Glomerular visceral epithelial cell (primary cell): ENCODE measurements around the gene TRIP12.
"Not testable (repeated sequence)": the region's sequence is repeated elsewhere in the genome, so short reads cannot be mapped to it uniquely, and the experiment has no call there.

Experiments
- DNase-seq: peaks from one replicate; pipeline ENCODE4 v3.0.0-alpha.2; 2016; ENCODE audit errors: extremely low spot score

The TRIP12 gene

DNA sequence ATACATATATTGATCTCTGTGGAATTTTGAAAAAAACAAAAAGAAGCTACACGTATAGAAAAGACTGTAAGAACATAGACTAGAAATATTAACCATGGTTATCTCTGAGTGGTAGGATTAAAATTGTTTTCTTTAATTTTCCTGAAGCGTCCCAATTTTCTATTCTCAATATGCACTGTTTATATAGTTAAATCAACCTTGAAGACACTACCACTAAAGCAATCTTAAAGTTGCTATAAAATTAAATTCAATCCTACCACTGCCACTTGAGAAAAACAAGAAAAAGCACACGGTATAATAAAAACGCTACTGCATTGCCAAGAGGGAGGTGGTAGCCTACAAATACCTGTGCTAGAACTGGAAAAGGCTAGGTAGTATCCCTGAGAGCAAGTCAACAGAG lies 47.2 kb downstream of the TRIP12 start:
- DNase-seq = no peak

DNA sequence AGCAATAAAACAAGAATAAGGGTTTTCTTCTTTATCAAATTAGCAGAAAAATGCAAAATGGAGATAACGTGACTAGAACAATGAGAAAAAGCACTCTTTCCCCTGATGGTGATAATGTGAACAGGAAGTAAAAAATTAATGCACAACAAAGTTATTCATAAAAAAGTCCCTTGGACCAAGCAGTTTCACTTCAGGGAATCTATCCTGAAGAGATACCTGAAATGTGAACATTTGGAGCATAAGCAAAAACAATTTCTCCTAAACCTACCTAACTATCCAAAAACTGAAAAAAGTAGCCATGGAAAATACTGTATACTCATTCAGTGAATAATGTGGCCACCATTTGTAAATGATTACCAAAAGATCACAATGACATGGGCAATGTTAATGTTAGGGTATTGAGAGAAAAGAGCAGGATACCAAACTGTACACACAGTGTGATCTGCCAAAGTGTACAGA lies 48.7 kb downstream of the TRIP12 start:
- peak; percentile 15 for DNase-seq

DNA sequence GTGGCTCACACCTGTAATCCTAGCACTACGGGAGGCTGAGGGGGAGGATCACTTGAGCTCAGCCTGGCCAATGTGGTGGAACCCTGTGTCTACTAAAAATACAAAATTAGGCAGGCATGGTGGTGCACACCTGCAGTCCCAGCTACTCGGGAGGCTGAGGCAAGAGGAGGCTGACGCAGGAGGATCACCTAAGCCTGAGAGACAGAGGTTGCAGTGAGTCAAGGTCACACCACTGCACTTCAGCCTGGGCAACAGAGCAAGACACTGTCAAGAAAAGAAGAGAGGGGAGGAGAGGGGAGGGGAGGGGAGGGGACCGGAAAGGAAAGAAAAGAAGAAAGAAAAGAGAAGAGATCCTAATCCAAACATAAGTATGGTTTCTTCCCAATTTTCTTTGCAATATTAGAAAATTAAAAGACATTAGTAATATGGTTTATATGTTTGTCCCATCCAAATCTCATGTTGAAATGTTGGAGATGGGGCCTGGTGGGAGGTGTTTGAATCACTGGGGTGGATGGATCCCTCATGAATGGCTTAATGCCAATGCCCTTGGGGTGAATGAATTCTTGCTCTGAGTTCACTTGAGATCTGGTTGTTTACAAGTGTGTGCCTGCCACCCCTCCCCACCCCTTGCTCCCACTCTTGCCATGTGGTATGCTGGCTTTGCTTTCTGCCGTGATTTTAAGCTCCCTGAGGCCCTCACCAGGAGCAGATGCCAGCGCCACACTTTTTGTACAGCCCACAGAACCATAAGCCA lies 50.7 kb downstream of the TRIP12 start:
- no peak for DNase-seq

DNA sequence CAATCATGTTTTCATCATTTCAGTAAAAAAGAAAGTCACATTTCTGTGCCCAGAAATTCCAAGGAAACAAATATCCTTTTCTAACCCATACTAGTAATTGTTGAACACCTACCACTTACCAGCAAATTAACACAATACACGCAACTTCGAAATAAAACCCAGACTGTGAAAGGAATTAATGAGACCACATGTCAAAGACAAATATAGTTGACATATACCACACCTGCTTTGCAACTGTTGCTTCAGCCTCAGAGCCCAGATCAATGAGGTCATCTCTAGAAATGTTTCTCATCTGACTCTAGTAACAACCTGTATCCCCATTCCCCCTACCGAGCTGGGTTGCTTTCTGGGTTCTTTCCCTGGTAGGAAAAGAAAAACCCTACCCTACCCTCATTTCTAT lies 52.6 kb downstream of the TRIP12 start:
- no peak for DNase-seq

DNA sequence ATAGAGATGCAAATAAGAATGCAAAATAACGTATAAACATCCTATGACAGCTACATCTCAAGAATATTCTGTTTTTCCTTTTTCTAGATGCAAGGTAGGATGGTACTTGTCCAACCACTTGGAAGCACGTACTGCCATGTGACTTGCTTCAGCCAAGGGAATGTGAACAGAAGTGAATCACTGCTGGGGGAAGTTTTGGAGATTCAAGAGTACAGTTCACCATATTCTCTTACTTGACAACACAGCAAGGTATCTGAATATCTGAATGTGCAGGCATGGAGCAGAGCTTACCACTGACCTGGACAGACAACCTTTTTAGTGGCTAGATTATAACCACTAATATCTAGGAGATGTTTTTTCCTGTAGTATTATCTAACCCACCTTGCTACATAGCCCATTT lies 53.0 kb downstream of the TRIP12 start:
- DNase-seq = no peak

DNA sequence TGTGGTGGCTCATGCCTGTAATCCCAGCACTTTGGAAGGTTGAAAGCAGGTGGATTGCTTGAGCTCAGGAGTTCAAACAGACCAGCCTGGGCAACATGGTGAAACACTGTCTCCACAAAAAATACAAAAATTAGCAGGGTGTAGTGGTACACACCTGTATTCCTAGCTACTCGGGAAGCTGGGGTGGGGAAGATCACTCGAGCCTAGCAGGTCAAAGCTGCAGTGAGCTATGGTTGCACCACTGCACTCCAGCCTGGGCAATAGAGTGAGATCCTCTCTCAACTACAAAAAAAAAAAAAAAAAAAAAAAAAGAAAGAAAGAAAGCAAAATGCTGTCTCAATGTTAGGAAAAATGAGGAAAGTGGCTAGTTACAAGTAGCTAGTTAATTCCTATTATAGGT lies 56.8 kb downstream of the TRIP12 start:
- DNase-seq = no peak

DNA sequence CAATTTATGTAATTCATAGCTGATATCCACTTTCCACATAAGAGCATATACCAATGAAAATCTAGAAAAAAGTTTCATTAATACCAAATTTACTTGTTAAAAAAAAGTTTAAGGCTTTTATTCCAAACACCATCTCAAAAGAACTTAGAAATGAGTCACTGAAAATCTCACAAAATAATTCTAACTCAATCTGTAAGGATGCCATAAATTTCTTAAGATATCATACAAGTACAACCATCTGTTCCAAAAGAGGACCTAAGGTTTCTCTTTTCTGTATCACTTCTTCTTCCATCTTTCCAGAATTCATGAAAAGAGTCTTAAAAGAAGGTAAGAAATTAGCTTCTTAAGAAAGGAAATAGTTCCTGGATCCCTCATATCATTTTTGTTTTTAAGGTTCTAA lies 60.4 kb downstream of the TRIP12 start:
- no peak for DNase-seq

DNA sequence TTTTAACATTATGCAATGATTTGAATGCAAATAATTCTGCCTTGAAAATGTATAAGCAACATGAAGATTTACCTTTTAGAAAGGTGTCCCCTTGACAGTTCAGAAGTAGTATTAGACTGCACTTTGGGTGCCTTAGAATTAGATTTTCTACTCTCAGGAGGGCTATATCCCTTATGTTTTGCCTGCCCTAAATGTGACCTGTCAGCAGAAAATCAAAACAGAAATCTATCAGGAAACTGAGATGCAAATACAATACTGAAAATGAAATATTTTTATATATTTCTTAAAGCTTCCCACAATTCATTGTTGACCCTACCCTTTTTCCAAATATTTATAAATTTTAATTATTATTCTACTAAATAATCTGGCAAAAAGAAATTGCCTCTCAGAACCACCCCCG lies 61.5 kb downstream of the TRIP12 start:
- no peak for DNase-seq

DNA sequence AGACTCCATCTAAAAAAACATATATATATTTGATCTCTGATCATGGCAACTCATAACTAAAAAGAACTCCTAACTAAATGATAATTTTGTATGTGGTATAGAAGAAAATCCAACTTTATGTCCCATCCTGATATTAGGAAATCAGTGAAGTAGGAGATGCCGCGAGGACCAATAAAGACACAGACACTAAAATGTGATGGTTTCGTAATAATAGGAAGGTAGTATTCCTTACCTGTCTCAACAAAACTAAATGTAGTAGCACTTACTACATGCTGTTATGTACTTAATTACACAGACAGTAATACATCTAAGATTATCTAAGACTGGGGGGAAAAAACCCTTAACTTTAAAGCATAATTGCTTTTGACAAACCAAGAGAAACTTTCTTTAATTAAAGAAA lies 63.5 kb downstream of the TRIP12 start:
- no peak for DNase-seq

DNA sequence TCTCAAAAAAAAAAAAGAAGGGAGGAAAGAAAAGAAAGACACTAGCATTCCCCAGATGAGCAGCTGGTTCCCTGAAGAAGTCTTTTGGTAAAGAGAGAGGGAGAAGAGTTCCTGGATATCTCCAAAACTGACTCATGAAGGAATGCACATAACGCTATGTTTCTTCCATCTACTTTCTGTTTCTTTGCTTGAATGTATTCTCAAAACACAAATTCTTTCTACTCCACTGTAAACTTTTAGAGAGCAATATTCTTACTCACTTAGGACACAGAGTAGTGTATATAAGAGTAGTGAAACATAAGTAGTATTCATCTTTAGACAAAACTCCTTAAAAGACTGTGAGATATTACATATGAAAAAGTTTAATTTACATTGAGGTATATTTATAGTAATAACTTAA lies 64.2 kb downstream of the TRIP12 start:
- DNase-seq = no peak

DNA sequence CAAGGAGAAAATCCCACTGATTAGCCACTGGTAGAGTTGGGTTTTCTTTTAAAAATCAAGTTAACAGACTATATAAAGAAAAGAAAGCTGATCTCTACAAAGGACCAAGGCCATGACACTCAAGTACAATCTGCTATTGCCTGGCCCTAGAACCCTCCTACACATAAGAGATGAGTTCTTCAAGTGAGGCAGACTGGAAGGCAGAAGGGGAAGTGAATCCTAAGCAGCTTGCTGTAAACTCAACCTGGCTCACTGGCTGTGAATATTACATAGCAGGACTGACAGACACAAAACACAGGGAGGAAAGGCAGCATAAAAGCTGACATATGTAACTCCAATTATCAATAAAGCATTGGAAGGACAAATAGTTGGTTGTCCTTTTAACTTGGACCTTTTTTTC lies 65.4 kb downstream of the TRIP12 start:
- no peak for DNase-seq

DNA sequence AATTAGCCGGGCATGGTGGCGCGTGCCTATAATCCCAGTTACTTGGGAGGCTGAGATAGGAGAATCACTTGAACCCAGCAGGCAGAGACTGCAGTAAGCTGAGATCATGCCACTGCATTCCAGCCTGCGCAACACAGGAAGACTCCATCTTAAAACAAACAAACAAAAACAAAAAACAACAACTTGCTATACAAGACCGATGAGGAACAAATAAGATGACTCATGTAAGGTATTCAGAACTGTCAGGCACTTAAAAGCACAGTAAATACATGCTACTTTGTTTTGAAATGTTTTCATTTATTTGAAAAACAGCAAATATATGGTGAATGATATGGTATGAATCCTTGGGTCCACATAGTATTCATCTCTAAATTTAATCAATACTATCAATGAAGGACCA lies 66.7 kb downstream of the TRIP12 start:
- no peak for DNase-seq

DNA sequence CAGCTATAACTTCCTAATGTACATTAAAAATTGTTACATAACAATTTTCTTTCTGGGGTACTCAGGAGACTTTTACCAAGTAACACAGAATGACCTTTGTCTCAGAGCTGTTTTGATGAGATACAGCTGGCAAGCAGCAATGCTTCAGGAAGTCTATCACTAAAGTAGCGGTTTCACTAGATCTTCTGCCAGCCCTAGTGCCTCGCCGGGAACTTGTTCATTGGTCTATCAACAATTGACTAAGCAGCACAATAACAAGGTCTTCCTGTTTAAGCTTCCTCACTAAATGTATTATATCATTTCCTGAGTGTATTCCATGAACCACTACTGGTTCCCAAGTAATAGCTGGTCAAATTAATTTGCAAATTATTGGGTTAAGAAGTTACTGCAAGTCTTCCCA lies 69.2 kb downstream of the TRIP12 start:
- peak; percentile 44 for DNase-seq

DNA sequence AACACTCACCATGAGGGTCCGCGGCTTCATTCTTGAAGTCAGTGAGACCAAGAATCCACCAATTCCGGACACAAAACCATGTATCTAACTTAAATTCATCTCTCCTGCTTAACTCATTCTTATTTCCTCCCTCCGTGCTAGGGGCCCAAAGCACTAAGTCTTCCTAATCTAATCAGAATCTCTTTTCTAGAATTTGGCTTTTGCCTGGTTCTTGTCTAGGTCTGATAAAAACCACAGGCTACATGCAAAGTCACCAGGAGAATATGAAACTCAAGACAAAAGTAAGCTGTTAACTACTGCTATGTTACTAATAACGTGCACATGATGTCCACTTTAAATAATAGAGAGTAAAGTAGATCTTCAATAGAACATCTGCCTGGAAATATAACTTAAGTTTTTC lies 69.9 kb downstream of the TRIP12 start:
- no peak for DNase-seq

DNA sequence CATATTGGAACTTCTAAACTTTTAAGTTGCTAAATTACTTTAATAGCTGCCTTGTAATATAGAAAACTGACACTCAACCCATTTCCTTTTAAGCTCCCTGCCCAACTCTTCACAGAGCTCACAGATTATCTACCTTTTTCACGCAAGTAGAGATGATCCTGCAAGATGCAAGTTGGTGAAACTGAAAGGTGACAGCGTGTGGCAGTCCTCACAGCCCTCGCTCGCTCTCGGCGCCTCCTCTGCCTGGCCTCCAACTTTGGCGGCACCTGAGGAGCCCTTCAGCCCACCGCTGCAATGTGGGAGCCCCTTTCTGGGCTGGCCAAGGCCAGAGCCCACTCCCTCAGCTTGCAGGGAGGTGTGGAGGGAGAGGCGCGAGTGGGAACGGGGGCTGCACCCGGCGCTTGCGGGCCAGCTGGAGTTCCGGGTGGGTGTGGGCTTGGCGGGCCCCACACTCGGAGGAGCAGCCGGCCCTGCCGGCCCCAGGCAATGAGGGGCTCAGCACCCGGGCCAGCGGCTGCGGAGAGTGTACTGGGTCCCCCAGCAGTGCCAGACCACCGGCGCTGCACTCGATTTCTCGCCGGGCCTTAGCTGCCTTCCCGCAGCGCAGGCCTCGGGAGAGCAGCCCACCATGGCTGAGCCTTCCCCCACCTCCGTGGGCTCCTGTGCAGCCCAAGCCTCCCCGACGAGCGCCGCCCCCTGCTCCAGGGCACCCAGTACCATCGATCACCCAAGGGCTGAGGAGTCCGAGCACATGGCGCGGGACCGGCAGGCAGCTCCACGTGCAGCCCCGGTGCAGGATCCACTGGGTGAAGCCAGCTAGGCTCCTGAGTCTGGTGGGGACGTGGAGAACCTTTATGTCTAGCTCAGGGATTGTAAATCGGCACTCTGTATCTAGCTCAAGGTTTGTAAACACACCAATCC lies 71.2 kb downstream of the TRIP12 start:
- not testable (repeated sequence) for DNase-seq

DNA sequence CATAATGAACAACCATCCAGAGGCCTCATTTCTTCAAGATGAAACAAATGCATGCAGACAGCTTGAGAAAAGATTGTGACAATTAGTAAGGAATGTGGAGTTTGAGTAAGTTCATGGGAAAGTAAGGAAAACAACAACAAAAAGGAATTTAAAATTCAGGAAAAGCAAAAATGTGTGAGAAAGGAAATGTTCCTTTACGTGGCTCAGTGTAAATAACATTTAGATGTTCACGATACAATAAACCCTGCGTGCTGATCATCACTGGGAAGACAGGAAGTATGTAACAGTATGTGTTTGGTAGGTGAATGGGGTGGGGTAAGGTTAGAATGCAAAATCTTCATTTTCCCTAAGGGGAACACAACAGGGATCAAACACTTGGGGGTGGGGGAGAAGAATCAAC lies 72.7 kb downstream of the TRIP12 start:
- no peak for DNase-seq

DNA sequence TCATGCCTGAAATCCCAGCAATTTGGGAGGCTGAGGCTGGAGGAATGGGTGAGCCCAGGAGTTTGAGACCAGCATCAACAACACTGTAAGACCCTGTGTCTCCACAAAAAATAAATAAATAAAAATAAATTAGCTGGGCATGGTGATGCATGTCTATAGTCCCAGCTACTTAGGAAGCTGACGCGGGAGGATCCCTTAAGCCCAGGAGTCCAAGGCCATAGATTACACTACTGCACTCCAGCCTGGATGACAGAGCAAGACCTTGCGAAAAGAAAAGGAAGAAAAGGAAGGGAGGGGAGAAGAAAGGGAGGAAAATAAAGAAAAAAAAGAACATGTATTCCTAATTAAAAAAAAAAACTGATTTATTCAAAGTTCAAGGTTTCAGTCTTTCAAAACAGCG lies 78.2 kb downstream of the TRIP12 start:
- no peak for DNase-seq

DNA sequence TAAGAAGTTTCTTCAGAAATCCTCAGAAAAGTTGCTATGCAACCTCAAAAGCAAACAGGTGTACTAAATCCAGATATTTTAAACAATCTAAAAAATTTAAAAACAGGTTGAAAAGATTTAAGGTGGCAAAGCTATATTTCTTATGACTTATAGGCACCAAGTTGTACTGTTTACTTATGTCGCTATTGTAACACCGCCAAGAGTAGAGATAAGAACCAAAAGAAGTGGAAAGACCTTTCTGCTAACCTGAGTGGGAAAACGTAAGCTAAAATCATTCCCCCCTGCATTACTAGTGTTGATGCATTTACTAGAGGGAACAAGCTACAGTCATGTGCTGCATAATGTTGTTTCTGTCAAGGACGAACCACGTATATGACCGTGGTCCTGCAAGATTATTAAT lies 83.1 kb downstream of the TRIP12 start:
- DNase-seq = no peak

DNA sequence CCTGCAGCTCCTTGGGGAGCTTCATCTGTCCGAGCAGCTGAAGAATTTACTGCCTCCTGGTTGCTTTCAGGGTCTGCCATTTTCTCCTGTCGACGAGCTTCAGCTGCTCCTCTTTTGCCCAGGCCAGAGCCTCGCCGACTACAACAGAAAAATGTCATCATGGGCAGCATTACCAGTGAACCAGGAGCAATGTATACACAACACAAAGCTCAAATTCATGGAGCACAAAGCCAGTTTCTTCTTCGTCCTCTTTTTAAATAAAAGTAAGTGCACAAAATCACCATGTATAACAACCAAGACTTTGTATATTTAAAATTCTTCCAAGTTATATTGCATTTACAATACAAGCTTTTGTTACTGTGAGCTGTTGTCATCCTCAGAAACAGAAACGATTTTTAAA lies 85.0 kb downstream of the TRIP12 start:
- no peak for DNase-seq

DNA sequence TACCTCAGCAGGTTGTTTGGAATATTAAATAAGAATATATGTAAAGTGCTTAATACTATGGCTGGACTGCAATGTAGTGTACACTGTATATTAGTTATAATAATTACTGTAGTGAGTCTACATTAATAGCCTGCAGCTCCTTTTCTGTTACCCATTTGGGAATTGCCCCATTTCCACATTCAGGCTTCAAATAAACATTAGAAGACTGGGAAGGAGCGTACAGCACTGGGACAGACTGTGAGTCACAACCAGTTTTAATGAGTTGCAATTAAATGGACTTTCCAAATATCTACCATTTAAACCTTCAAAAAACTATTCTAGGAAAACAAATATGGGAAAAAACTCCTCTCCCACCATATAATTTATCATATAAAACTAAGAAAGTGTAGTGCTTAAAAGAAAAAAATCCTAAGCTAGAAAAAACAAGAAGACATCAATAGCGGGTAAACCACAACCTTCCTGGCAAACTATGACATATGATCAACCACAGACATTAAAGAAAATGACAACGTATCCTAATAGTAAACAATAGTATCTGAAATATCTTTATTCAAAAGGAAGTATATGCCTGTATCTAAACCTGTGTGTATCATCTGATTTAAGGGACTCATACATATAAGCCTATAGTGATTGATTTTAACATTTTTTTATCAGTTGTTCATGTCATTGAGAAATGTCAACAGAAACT lies 86.1 kb downstream of the TRIP12 start:
- no peak for DNase-seq

DNA sequence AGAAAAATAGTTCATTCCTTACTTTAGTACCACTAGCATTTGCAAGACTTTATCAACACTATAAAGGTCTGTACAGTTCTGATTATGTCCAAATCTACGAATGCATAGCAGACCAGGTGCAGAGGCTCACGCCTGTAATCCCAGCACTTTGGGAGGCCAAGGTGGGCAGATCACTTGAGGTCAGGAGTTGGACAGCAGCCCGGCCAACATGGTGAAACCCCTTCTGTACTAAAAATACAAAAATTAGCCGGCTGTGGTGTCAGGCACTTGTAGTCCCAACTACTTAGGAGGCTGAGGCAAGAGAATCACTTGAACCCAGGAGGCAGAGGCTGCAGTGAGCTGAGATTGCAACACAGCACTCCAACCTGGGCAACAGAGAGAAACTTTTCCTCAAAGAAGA lies 87.4 kb downstream of the TRIP12 start:
- DNase-seq = not testable (repeated sequence)

DNA sequence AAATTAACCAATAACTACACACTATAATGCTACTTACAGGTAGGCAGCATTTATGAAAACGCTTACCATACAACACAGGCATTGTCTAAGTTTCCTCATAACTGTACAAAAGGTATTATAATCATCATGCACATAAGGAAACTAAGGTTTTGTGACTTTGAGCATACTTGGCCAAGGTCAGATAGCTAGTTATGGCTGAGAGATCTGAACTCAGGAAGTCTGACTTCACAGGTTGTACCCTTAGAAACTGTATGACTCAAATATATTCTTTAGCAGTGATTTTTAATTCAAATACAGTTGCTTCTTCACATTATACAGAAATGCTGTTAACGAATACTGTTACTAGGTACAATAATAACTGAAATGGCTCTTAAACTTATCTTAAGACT lies 89.3 kb downstream of the TRIP12 start:
- no peak for DNase-seq
